GM21723 (cell line): ENCODE data around the gene NECTIN4.
A peak's percentile ranks its signal among the peaks of the same experiment; 100 is the strongest.

Experiments used
- ATAC-seq: cut with Tn5 transposase; IDR thresholded peaks from one replicate; pipeline ENCODE4 v1.9.1; 2021; ENCODE audit warnings: mild to moderate bottlenecking, moderate library complexity; ENCODE audit not compliant: unreplicated experiment

Gene NECTIN4

DNA sequence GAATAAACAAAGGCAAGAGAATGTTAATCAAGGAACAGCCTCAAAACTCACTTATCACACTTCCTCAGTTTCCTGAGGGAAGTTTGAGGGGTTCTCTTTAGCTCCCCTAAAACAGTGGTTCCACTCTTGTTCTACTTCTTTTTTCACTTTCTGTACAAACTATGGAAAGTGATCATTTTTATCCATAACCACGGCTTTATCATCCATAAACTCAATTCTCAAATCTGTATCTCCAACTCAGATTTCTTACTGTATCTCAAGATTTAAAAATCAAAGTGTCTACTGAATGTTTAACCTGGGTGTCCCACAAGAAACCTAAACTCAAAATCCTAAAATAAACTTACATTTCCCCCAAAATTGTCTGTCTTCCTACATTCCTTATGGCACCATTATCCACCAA lies 24.6 kb upstream of the NECTIN4 start:
- ATAC-seq, result no peak

DNA sequence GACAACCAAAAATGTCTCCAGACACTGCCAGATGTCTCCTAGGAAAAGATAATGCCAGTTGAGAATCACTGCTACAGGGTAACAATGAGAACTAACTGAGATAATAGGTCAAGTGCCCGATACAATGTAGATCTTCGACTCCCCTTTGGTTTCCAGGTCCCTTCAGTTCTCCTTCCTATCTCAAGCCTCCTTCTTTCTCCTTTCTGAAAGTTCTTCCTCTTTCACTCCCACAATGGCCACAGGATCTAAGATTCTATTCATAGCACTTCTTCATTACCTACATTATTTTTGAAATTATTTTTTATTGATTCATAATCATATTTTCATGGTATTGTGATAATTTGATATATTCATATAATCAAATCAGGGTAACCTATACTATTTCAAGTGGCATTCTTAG lies 22.2 kb upstream of the NECTIN4 start:
- no peak for ATAC-seq

DNA sequence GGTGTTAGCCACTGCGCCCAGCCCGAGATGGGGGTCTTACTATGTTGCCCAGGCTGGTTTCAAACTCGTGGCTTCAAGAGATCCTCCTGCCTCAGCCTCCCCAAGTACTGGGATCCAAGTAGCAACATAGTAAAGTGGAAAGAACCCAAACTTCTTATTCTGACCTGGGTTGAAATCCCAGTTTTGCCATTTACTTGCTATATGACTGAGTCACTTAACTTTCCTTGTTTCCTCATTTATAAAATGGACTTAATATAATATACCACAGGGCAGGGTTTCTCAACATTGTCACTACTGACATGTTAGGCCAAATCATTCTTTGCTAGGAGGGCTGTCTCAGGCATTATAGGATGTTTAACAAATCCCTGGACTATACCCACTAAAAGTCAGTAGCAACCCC lies 21.8 kb upstream of the NECTIN4 start:
- ATAC-seq, result no peak

DNA sequence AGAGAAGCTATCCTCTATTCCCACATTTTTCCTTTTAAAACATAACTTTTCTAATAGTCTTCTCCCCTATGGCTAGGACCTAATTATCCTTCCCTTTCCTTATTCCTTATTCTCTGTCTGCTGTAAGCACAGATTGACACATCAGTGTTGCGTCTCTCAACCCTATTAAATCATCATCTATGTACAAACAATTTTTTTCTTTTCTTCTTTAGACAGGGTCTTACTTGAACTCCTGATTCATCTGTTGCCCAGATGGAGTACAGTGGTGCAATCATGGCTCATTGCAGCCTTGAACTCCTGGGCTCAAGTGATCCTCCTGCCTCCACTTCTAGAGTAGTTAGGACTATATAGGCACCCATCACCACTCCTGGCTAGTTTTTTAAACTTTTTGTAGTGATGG lies 17.1 kb upstream of the NECTIN4 start:
- ATAC-seq, result no peak

DNA sequence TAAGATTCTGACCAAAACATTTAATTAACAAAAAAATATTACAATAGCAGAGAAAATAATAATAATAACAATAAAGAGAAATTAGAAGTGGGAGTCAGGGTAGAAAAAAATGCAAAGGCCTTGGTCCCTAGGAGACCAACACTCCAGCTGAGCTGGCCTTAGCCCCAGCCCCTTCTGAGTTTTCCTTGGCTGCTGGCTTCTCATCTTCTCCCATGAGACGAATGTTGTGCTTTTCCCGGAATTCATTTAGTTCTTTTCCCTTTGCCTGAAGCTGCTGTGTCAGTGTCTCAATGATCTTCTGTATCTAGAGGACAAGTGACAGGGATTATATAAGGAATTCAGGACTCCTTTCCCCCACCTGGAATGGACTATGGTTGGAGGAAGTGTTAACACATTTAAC lies 11.2 kb upstream of the NECTIN4 start:
- no peak for ATAC-seq

DNA sequence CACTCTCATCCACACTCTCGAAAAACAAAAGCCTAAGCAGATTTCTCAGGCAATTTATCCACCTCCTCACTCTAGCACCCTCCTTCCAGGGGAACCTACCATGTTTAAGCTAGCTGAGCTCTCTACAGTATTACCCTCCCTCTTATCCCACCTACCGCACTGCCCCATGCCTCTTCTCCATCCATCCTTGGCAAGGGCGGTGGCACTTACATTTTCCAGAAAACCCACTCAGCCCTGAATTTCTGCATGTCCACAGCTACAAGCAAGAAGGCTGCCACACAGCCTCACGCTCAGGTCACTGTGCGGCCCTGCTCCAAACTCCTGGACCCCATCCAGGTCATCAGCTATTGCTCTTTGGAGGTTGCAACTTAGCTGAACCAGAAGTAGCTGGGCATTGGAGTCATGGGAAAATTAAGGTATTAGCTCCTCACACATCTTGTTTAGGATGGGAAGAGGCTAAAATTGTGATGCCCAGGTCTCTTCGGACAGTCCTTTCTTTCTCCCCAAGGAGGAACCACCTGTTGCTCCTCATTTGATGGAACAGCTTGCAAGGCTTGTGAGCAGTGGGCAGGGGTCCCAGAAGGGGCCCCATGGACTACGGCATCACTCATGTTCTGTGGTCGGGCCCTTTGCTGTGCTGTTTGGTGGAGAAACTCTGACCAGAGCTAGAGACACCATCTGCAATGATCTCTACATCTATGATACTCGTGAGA lies 9.9 kb upstream of the NECTIN4 start:
- ATAC-seq, result no peak

DNA sequence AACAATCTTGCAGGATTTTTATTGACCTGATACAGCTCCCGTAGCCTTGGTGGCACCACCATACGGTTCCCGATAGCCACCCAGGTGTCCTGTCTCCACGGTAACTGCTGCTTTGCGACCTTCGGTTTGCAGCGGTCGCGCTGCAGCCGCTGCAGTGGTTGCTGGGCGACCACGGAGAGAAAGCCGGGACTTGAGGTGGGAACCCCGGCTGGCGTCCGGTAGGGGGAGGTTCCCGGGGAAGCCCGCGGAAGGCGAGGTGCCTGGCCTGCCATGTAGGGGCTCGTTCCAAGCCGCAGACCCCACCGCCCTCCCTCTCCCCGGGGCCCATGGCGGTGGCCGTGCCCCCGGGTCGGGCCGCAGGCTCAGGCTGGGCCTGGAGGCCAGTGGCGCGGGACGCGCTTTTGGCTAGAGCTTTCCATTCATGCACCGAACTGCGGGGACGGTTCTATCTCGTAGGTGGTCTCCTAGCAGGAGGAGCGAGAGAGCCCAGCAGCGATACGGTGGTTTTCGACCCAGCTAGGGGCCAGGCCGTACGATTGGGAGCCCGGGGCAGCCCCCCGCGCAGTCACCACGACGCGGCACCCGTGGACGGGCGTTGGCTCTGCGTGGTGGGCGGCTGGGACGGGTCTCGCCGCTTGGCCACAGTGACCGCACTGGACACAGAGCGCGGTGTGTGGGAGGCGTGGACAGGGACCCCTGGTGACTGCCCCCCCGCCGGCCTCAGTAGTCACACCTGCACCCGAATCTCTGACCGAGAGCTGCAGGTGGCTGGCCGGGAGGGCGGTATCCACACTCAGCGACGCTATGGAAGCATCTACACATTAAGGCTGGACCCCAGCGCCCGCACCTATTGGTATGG lies 9.1 kb upstream of the NECTIN4 start, which contains the start of gene KLHDC9:
KLHDC9 (plus strand) TSS at position 152 of the 859 bp plus-strand sequence; CDS start at position 327, 175 bp downstream.
- ATAC-seq, result peak; percentile 75

DNA sequence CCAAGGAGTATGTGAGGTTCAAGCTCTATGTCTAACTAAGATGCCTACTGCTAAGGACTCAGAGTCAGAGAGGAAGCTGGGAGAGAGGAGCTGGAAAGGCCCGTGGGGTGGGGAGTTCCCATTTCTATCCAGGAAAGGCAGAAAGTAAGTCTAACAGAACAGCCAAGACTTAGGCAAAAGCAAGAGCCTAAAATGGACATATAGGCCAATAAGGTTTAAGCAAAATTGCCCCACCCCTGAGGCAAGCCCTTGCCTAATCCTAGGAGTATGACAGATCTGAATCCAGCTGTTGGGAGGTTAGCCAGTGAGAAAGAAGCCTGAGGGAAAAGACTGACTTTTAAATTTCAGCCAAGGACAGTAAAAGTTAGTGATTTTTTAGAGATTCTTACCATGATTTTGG lies 7.2 kb upstream of the NECTIN4 start:
- no peak for ATAC-seq

DNA sequence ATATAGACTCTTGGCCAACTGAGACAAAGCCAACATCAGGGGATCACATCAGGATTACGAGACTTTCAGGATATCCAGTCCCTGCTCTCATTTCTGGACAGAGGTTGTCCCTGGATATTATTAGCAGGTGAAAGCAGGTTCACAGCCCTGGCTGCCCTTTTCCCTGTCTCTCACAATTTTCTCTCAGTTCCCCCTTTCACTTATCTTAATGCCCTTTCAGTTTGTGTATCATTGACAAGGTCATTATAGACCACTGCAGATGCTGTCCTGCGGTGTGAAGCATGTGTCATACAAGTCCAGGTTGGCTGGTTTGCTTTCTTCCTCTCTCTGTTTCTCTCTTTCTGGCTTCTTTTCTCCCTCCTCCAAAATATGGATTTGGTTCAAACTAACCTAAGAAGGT lies 6.7 kb upstream of the NECTIN4 start:
- ATAC-seq, result no peak

DNA sequence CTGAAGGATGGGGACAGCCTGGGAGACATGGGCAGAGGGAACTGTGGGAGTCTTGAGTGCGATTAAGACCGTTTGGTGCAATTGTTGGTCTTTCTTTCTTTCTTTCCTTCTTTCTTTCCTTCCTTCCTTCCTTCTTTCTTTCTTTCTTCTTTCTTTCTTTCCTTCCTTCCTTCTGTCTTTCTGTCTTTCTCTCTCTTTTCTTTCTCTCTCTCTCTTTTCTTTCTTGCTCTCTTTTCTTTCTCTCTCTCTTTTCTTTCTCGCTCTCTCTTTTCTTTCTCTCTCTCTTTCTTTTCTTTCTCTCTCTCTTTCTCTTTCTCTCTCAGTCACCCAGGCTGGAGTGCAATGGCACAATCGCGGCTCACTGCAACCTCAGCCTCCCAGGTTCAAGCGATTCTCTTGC lies 5.9 kb upstream of the NECTIN4 start:
- no peak for ATAC-seq

DNA sequence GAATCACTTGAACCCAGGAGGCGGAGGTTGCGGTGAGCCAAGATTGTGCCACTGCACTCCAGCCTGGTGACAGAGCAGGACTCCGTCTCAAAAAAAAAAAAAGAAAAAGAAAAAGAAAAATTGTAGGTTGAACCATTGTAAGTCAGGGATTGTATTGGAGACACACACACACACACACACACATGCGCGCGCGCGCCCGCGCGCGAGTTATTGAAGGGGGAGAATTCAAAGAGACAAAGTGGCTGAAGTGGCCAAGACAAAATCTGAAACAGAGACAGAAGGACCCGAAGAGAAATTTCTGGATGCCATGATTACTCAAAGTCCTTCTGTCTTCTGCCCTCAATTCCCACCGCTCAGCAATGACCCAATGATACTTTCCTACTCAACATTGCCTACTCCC lies 5.1 kb upstream of the NECTIN4 start:
- no peak for ATAC-seq

DNA sequence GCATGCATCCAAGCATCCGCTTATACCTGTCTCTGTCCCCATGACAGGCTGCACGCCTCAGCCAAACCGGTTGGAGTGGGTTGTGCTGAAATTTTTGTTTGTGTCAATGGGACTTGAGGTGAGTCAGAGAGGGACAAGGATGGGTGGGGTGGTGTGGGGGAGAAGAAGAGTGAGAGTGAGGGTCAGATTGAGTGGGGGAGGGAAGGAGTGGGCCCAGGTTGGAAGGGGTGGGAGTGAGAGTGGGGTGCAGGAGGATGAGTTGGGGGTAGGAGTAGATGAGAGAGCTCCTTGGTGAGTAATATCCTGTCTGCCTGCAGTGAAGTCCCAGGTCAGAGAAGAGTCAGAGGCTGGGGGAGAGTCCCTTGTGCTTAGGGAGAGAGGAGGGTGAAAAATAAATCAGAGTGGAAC lies 3.3 kb upstream of the NECTIN4 start:
- ATAC-seq, result no peak

DNA sequence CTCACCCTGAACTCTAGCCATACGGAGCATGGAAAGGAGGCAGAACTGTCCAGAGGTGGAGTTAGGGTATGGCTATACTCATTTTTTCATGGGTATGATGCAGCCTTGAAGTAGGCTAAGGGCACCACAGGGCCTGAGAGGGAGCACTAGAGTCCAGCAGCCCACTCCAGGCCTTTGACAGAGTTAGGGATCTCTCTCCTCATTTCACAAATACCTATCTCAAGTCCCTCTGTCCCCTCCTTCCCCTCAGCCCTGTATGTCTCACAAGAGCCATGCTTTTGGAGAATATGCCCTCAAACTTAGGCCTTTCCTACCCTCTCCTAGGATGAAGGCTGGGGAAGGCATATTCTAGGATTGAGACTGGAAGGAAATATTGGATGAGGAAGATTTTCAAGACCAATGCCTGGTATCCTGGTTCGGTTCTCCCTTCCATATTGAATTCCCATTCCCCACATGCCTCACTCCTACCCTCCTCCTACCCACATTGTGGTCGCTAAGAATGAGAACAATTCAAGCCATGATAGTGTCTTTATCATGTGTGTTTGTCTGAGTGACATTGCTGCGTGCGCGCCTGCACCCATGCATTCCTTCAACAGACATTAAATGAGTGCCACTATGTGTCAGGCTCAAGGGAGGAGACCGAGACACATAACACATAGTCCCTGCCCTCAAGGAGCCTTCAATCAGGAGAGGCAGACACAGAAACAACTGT lies 2.6 kb upstream of the NECTIN4 start:
- ATAC-seq, result no peak

DNA sequence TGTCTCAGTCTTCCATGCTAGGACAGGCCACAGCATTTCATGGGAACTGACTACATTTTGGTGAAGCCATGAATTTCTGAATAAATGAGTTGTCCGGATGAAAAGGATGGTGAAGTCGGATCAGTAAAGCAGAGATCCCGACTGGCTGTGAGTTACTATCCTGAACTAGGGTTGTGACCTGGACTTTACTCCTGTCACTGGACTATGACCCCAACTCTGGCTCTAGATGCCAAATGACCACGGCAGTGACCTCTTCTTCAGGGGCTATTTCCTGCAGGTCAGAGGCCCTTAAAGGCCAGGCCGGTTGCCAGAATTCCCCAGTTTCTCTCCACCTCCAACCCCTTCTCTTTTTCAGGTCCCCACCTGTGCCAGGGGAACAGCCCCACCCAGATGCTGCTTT lies 1.7 kb upstream of the NECTIN4 start:
- ATAC-seq, result no peak

DNA sequence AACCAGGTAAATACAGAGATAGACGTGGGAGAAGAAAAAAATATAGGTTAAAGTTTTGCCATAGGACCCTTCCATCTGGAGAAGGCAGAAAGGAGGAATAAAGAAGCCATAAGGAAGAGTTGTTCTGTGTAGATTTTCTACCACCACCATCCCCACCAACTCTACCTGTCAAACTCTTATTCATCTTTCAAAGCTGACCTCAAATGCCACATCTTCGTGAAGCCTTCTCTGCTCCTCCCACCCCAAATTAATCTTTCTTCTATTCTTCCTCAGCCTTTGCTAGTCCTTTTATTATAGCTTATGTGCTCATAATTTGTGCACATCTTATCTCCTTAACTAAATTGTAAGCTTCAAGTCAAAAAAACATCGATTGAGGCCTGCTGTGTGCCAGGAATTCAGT lies 1.3 kb upstream of the NECTIN4 start:
- ATAC-seq, result no peak

DNA sequence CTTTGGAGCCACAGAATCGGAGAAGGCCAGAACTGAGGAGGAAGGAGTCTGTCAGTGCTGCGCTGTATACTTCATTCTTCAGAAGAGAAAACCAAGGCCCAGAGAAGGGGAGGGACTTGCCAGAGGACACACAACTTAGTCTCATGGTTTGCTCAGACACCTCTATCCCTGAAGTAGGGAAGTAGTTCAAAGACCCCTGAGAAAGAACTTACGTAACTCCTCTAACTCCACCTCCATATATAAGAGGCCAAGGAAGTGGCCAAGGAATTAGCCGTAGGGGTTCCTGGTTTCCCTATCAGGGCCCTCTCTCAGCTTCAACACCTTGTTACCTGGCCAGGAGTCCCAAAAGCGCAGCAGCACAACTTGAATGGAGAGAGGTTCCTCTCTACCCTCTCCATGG lies 580 bp upstream of the NECTIN4 start:
- no peak for ATAC-seq

DNA sequence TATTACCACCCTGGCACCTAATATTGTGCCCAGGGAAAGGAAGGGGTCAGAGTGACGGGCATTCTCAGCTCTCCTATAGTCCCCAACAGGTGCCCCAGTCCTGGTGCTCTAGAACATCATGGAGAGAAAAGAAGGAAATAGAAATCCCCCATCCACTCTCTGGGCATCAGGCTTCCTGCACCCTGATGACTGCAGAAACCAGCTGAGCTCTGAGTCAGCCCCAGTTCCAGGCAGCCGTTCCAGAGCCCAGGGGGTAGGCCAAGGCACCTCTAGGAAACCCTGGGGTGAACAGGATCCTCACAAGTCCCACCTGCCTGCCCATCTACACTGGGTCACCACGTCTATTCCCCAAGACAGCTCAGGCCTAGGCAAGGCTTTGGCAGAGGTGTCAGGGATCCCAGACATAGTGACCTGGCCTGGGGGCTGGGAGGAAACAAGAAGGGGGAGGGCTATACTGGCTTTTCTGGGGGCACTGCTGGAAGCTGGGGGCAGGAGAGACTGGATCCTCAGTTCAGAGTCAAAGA lies 709 bp downstream of the NECTIN4 start:
- ATAC-seq, result no peak

DNA sequence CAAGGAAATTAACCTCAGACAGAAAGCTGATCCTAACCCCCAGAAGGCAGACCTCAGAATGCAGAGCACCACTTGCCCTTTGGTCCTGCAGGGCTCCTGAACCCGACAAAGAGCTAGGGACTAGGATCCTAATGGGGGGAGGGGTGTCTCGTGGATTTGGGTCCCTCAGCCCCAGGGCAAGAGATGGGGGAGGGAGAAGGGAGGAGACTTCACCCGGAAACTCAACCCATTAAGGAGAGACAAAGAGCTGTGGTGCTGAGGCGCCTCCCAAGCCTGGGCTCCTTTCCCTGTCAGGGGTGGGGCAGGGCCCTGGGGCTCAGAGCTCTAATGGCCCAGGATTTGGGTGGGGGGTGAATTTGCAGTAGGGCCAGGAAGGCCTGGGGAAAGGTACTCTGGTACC lies 2.9 kb downstream of the NECTIN4 start:
- ATAC-seq, result no peak

DNA sequence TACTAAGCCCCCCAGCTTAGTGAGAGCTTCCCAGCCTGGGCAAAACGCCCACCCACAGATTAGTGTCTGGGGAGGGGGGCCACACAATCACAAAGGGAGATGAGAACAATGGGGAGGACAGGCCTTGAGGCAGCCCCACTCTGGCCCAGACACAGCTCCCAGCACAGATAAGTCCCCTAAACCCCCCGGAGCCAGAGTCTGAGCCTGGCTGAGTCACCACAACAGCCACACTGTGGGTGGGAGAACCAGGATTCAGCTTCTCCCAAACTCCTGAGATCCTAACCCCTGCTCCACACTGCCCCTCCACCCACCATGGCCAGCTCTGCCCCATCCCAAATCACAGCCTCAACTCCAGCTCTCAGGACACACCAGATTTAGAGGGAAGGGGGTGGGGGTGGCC lies 4.2 kb downstream of the NECTIN4 start:
- ATAC-seq, result no peak

DNA sequence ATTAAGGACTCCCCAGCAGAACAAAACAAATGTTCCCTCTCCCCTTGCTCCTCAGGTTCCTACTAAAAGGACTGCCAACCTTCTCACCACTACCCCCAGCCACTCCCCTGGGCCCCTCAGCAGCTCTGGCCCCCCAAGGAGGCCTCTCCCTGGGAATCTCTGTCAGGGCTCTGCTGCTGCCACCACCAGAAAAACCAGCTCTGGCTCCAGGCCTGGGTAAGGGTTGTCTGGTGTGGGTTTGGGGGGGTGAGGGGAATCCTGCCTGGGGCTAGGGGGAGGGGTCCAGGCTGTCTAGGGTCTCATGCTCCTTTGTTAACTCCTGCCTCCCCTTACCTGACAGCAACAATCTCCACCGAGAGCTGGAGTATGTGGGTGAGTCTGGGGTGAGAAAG lies 4.8 kb downstream of the NECTIN4 start:
- ATAC-seq, result no peak

DNA sequence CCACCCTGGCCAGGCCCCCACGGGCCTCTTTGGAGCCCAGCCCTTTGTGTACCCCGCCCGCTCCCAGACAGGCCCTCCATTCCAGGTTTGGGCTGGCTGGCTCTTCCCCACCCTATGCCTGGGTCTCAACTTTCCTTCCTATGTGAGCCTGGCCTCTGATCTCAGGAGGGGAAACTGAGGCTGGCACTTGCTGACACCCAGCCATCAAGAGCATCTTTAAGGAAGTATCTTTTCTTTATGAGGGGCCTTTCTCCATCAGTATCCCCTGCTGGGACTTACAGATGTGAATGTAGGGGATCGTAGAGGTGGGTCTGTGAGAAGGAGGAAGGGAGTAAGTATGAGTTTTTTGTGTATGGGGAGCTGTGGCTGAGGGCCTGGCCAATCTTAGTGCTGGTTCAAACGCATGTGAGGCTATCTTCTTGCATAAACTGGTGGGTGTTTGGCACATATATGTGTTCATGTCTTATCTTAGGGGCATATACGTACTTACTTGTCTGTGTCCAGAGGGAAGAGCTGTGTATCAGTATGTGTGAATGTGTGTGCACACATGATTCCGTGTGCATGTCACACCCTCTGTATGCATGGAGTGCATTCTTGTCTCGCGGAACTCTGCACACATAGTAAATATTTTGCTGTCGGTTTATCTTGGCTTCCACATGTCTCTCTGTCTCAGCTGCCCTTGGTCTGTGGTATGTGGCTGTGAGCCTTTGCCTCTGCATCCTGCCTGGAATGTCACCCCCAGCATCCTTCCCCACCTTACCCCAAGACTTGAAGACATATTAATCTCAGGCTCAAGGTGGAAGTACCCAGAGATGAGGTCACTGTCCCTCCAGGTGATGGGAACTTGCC lies 5.4 kb downstream of the NECTIN4 start:
- ATAC-seq, result no peak
